Breast epithelium (tissue), 3 donors: Measurements from ENCODE around the gene LRP3.

ENCODE experiments used
- POLR2A ChIP-seq: fragments of 450-650 bp; IDR thresholded peaks from one replicate; pipeline ENCODE4 v1.6.1; 2016; ENCODE audit warnings: antibody characterized with exemption, mild to moderate bottlenecking, moderate library complexity
- POLR2AphosphoS5 ChIP-seq, 3 donors: sonication (generic); formaldehyde crosslinking; IDR thresholded peaks; one replicate each; pipeline ENCODE4 v1.6.1; 2017; ENCODE audit warnings: antibody characterized with exemption in 3 of 3
- TF ChIP-seq, protein P1 (sequence below), 3 donors: fragments of 450-650 bp; IDR thresholded peaks; one replicate each; pipeline ENCODE4 v1.5.1; 2016 to 2017; ENCODE audit warnings: antibody characterized with exemption in 3 of 3, mild to moderate bottlenecking in 3 of 3, moderate library complexity in 3 of 3

DNA sequence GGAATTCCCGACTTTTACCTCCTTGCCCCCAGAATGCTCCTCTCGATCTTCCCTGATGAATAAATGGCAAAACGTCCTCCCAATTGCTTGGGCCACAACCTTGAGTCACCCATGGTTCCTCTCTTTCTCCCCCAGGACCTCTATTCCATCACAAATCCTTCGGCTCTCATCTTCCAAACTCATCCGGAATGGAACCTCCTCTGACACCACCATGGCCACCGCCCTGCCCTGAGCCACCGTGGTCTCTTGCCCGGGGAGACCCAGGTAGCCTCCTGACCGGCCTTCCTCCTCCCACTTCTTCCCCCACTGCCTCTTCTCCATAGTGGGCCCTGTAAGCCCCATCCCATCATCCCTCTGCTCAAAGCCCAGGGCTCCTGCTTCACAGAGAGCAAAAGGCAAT, 26.6 kb downstream of the LRP3 start:
- TF ChIP-seq, protein P1, sequence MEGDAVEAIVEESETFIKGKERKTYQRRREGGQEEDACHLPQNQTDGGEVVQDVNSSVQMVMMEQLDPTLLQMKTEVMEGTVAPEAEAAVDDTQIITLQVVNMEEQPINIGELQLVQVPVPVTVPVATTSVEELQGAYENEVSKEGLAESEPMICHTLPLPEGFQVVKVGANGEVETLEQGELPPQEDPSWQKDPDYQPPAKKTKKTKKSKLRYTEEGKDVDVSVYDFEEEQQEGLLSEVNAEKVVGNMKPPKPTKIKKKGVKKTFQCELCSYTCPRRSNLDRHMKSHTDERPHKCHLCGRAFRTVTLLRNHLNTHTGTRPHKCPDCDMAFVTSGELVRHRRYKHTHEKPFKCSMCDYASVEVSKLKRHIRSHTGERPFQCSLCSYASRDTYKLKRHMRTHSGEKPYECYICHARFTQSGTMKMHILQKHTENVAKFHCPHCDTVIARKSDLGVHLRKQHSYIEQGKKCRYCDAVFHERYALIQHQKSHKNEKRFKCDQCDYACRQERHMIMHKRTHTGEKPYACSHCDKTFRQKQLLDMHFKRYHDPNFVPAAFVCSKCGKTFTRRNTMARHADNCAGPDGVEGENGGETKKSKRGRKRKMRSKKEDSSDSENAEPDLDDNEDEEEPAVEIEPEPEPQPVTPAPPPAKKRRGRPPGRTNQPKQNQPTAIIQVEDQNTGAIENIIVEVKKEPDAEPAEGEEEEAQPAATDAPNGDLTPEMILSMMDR (IDR thresholded peaks at IDR 0.05): no peak
- TF ChIP-seq POLR2AphosphoS5 (IDR thresholded peaks at IDR 0.05) (no peak), POLR2A (no peak)
